ENCODE results near the gene CARD10. TPM values are rescaled to one million over a fixed set of nuclear protein-coding genes. Genes with fewer than 3 reads are reported as not detected.
"Not testable (repeated sequence)": the region's sequence is repeated elsewhere in the genome, so short reads cannot be mapped to it uniquely, and the experiment has no call there.

CARD10 gene
- total RNA-seq, 1 experiment from 2014 or later, result 17.7 TPM

- not testable (repeated sequence) for H3K23ac ChIP-seq (ENCODE audit: insufficient read length, low read depth, low read length); H3K79me1 ChIP-seq (ENCODE audit: insufficient read depth, low read depth, low read length, poor library complexity, severe bottlenecking); H2BK5ac ChIP-seq (ENCODE audit: insufficient read length, low read length); H3K18ac ChIP-seq (ENCODE audit: insufficient read length, low read depth, low read length); H2BK120ac ChIP-seq (ENCODE audit: low read depth, low read length, poor library complexity, severe bottlenecking); H2BK20ac ChIP-seq (ENCODE audit: low read depth, low read length, poor library complexity, severe bottlenecking); H3T11ph ChIP-seq (ENCODE audit: low read length); H3K9me3 ChIP-seq (ENCODE audit: control insufficient read depth, low read depth, low read length); DNase-seq; H3K23me2 ChIP-seq (ENCODE audit: insufficient read length, low read depth, low read length, poor library complexity, severe bottlenecking); H3K9me3 Mint-ChIP-seq; H3K4ac ChIP-seq (ENCODE audit: low read depth, low read length); H3K36me3 Mint-ChIP-seq (ENCODE audit: insufficient read depth in 1 of 3, low read depth in 3 of 3); H2AK5ac ChIP-seq (ENCODE audit: insufficient read length, low read length); H2BK15ac ChIP-seq (ENCODE audit: low read depth, low read length); H2AFZ ChIP-seq (ENCODE audit: low read length); H3K56ac ChIP-seq (ENCODE audit: insufficient read length, low read depth, low read length); H3K27ac Mint-ChIP-seq; H3K79me2 ChIP-seq (ENCODE audit: insufficient read depth, low read length); H3K14ac ChIP-seq (ENCODE audit: insufficient read depth, low read length); H4K8ac ChIP-seq (replicated peaks; ENCODE audit: insufficient read length, low read depth, low read length); H4K5ac ChIP-seq (ENCODE audit: insufficient read length, low read depth, low read length); H3K4me3 Mint-ChIP-seq; H3K27ac ChIP-seq (ENCODE audit: insufficient read length, low read depth, low read length); H4K91ac ChIP-seq (ENCODE audit: insufficient read length, low read depth, low read length); H2BK12ac ChIP-seq (ENCODE audit: insufficient read length, low read depth, low read length); H3K4me2 ChIP-seq (ENCODE audit: insufficient read depth, insufficient read length, low read length); H3K9ac ChIP-seq (ENCODE audit: extremely low read depth, insufficient read length, low read length); H3K4me1 ChIP-seq (ENCODE audit: insufficient read depth, low read length); H4K20me1 ChIP-seq (ENCODE audit: control insufficient read depth, insufficient read depth, insufficient read length); H3K4me1 Mint-ChIP-seq; H3K27me3 ChIP-seq (ENCODE audit: insufficient read depth, low read length)
- WGBS (ENCODE audit: extremely low coverage, insufficient read length, low lambda C conversion rate), result no CpG with 5 or more reads among the region's 9 CpGs
- peaks cover 13% of the 10 kb centered on the region for H3K27me3 Mint-ChIP-seq (ENCODE audit: low read depth)
Measured at GRCh38 chr22:37527081-37527752, 8.0 kb upstream of the CARD10 start.
